BJ (cell line): ENCODE data around the gene CRIM1. TPM values are rescaled to one million over a fixed set of nuclear protein-coding genes. Genes with fewer than 3 reads are reported as not detected.

ENCODE experiments used
- CTCF ChIA-PET: fragments of 350-600 bp; formaldehyde crosslinking; extraction: SDS; loops from one replicate; lab custom pipeline; 2021; ENCODE audit warnings: antibody characterized with exemption, inconsistent platforms; lab: Yijun Ruan, JAX
- POLR2A ChIA-PET: fragments of 300-600 bp; sonication (Branson Sonifier 250); formaldehyde crosslinking; extraction: SDS; loops from one replicate; lab custom pipeline; 2021; ENCODE audit warnings: antibody characterized with exemption; lab: Charles Lee
- DNase-seq: peaks from one replicate; pipeline ENCODE4 v3.0.0-alpha.2; 2011; ENCODE audit warnings: low read depth
- H3K27me3 ChIP-seq: 2 replicates; pipeline ENCODE4 v1.6.0; 2011; ENCODE audit warnings: low read length; ENCODE audit not compliant: control insufficient read depth, insufficient read depth
- H3K36me3 ChIP-seq: 2 replicates; pipeline ENCODE4 v1.5.1; 2011; ENCODE audit warnings: low read length; ENCODE audit not compliant: control insufficient read depth, insufficient read depth
- H3K4me3 ChIP-seq: 2 replicates; pipeline ENCODE4 v1.5.1; 2011; ENCODE audit warnings: low read depth, mild to moderate bottlenecking, control low read depth, low read length
- CTCF ChIP-seq: IDR thresholded peaks from 2 replicates; pipeline ENCODE4 v1.5.1; 2011; ENCODE audit warnings: low read depth, mild to moderate bottlenecking, control low read depth, inconsistent platforms, low read length, moderate library complexity; ENCODE audit not compliant: insufficient read depth
- polyA plus RNA-seq: library from polyadenylated mRNA; depleted of rRNA; stranded (reverse); fragments of >200 nt; gene quantifications from 2 replicates; pipeline ENCODE4 v1.2.3, GENCODE V29; 2011

Gene CRIM1
- polyA plus RNA-seq, 1 experiment = 729 TPM

DNA sequence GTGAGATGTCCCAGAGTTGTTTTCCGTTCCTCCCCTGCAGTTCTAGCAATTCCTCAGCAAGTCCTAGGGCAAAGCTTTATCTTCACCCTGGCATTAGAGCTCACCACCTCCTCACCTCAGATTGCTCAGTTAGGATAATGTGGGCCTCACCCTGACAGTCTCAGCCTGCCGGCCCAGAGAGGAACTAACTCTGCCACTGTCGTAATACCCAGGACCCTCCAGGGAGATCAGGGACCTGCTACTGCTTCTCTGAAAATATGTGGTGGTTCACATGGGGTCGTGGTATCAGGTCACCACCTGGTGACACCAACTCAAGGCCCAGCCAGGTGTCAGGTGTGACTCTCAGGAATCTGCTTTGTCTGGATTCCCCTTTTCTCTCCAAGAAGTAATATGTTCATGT lies 121.7 kb downstream of the CRIM1 start:
- CTCF ChIA-PET = interaction anchor here (0.6 to 1.0 kb wide), 2 partner anchors 12 to 142 kb away, joined by 3 read pairs; no protein-coding TSS in a partner anchor
- Histone ChIP-seq H3K4me3 (no peak overlapping the region), H3K27me3 (no peaks in the 10 kb centered on the region), H3K36me3 (peaks cover 18% of the 10 kb centered on the region)
- POLR2A ChIA-PET = no interaction called here
- TF ChIP-seq CTCF = no peak
- no peak for DNase-seq

DNA sequence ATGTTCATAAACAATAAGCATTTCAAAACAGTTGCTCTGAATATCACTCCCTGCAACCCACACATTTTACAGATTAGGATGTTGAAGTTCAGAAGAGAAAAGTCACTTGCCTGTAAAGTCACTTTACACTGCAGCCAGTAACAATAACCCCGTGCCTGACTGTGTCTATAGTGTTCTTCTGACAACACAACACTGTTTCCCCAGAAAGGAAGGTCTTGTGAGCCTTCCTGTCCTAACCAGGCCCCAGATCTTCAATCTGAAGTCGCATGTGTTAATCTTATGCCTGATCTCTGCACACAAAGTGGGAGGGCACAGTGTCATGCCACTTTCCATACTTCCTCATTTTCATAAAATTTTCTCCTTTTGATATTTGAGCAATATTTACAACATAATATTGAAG lies 122.2 kb downstream of the CRIM1 start:
- DNase-seq = no peak
- no peak for TF ChIP-seq CTCF
- Histone ChIP-seq H3K4me3 (no peak overlapping the region), H3K36me3 (peaks cover 18% of the 10 kb centered on the region), H3K27me3 (no peaks in the 10 kb centered on the region)
- POLR2A ChIA-PET = no interaction called here
- CTCF ChIA-PET = interaction anchor here (0.6 to 1.0 kb wide), 2 partner anchors 11 to 142 kb away, joined by 3 read pairs; no protein-coding TSS in a partner anchor

DNA sequence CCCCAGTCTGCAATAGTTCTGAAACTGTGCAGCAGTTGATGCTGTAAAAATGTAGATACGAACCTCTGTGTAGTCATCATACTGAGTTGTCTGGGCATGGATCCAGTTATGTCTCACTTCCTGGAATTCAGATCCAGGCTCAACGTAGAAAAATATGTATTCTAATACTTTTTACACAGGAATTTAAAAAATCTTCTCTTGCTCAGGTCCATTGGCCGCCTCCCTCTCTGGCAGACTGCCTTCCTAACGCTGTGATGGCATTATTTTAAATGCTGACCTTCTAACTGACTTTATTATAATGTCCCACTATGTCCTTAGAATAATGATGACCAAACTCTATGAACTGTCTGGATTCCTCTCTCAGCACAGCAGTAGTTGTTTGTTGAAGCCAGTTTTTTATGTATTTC lies 122.8 kb downstream of the CRIM1 start:
- ChIA-PET POLR2A (no interaction called here), CTCF (no interaction called here)
- DNase-seq = peak; percentile 76
- Histone ChIP-seq H3K27me3 (no peaks in the 10 kb centered on the region), H3K4me3 (no peak overlapping the region), H3K36me3 (peaks cover 19% of the 10 kb centered on the region)
- no peak for TF ChIP-seq CTCF

DNA sequence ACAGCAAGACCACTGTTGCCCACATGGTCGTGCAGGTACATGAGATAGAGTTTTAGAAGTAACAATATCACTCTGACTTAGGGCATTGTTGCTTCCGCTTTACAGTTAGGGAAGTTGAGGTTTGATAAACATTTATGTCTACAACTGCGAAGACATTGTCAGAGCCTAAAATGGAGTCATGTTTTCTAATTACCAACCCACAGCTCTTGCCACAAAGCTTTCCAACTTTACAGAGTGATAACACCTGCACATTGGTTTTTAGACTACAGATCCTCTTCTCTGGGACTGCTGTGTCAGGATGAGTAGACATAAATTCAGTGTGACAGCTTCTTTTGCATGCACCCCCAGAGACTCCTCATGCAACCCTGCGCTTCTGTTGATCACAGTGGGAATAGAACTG lies 123.4 kb downstream of the CRIM1 start:
- CTCF ChIA-PET = no interaction called here

DNA sequence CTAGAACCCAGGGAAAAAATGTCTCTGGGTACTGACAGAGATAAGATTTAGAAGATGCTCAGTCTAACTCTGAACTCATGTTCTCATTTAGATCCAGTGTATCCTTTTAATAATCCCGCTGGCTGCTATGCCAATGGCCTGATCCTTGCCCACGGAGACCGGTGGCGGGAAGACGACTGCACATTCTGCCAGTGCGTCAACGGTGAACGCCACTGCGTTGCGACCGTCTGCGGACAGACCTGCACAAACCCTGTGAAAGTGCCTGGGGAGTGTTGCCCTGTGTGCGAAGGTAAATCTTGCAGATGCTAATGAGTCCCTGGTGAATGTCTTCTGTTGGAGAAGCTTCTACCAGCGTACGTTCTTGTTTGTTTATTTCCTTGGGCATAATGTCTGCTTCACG lies 123.8 kb downstream of the CRIM1 start:
- H3K36me3 ChIP-seq = peaks cover 26% of the 10 kb centered on the region
- no peaks in the 10 kb centered on the region for H3K27me3 ChIP-seq
- no peak for TF ChIP-seq CTCF
- CTCF ChIA-PET = no interaction called here
- DNase-seq = no peak
- H3K4me3 ChIP-seq = no peak overlapping the region
- POLR2A ChIA-PET = interaction anchor here (0.6 kb wide), 1 partner anchor 22 kb away, joined by 3 read pairs; no protein-coding TSS in a partner anchor

More for the DNA sequence above, 123.4 kb downstream of the CRIM1 start:
- no peak for DNase-seq
- Histone ChIP-seq H3K4me3 (no peak overlapping the region), H3K27me3 (no peaks in the 10 kb centered on the region), H3K36me3 (peaks cover 24% of the 10 kb centered on the region)
- POLR2A ChIA-PET = interaction anchor here (0.6 kb wide), 1 partner anchor 21 kb away, joined by 3 read pairs; no protein-coding TSS in a partner anchor
- TF ChIP-seq CTCF = no peak
